NCI-H510A treated with DMSO at 0.1 percent for 48 hours (cell line): Measurements from ENCODE around the gene GOLGA2.

ENCODE experiments used
- DNase-seq: peaks from one replicate; lab custom pipeline; 2025; lab: John Stamatoyannopoulos, UW

Gene GOLGA2, protein sequence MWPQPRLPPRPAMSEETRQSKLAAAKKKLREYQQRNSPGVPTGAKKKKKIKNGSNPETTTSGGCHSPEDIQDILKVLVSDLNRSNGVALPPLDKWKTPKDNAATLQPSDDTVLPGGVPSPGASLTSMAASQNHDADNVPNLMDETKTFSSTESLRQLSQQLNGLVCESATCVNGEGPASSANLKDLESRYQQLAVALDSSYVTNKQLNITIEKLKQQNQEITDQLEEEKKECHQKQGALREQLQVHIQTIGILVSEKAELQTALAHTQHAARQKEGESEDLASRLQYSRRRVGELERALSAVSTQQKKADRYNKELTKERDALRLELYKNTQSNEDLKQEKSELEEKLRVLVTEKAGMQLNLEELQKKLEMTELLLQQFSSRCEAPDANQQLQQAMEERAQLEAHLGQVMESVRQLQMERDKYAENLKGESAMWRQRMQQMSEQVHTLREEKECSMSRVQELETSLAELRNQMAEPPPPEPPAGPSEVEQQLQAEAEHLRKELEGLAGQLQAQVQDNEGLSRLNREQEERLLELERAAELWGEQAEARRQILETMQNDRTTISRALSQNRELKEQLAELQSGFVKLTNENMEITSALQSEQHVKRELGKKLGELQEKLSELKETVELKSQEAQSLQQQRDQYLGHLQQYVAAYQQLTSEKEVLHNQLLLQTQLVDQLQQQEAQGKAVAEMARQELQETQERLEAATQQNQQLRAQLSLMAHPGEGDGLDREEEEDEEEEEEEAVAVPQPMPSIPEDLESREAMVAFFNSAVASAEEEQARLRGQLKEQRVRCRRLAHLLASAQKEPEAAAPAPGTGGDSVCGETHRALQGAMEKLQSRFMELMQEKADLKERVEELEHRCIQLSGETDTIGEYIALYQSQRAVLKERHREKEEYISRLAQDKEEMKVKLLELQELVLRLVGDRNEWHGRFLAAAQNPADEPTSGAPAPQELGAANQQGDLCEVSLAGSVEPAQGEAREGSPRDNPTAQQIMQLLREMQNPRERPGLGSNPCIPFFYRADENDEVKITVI

DNA sequence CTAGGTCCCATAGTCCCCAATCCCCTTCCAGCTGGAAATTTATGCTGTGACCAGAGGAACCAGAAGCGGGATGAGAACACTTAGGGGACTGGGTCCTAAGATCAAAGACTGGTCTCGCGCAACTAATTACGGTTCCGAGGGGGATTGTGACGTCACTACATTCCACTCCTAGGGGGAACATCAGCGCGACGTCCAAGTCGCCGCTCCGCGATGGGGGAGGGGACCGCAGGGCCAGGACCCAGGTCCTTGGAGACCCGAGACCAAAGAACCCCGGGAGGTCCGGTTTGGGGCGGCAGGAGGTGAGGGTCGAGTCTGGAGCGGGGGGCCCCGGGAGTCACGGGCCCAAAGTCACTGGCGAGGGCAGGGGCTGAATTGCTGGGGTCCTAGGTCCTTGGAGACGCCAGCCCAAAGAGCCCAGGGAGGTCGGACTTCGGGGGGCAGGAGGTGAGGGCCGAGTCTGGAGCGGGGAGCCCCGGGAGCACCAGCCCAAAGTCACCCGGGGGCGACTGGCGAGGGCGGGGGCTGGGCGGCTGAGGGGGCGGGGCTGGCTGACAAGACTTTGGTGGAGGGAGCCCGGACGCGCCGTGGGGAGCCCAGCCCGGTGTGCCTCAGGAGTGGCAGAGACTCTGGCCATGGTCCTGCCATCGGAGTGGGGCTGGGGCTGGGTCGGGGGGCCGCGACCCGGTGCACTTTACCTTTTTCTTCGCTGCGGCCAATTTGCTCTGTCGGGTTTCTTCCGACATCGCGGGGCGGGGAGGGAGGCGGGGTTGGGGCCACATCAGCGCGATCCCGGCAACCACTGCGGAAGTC, at the start of gene GOLGA2:
Gene GOLGA2, minus strand, starts transcription at position 810 of the 810 bp plus-strand sequence. Its CDS starts 31 bp downstream, at position 779.
- no peak for DNase-seq

DNA sequence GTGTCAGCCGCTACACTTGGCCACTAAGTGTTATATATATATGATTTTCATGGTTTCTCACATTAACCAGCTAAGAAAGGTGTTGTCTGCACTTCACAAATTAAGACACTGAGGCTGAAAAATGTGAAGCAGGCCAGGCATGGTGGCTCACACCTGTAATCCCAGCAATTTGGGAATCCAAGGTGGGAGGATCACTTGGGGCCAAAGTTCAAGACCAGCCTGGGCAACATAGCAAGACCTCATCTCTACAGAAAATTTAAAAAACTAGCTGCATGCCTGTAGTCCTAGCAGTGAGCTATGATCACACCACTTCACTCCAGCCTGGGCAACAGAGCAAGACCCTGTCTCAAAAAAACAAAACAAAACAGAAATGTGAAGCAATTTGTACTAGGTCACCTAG, 48.6 kb upstream of the GOLGA2 start:
- DNase-seq, result no peak

DNA sequence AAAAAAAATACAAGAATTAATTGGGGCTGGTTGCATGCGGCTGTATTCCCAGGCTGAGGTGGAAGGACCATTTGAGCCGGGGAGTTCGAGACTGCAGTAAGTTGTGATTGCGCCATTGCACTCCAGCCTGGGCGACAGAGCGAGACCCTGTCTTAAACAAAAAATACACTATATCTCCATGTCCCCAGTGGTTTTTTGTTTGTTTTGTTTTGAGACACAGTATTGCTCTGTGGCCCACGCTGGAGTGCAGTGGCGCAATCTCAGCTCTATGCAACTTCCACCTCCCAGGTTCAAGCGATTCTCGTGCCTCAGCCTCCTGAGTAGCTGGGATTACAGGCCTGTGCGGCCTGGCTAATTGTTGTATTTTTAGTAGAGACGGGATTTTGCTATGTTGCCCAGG, 48.0 kb upstream of the GOLGA2 start:
- DNase-seq, result no peak

DNA sequence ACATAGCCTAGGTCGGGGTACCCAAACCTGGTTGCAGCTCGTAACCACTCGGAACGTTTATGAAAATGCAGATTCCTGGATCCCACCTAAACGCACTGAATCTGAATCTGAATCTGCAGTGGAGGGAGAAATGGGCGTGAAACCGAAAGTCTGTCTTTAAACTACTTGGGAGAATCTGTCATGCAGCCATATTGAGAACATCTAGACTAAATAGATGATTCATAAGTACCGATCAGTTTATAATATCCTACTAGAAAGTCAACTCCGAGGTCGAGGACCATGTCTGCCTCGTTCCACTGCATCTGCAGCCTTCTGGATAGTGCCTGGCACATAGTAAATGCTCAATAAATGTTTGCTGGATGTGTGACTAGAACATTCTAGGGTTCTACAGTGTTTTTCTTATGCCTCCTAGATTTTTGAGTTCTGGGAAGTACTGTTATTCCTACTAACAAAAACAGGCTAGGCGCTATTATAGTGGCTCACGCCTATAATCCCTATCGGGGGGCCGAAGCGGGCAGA, 47.5 kb upstream of the GOLGA2 start:
- DNase-seq, result no peak

DNA sequence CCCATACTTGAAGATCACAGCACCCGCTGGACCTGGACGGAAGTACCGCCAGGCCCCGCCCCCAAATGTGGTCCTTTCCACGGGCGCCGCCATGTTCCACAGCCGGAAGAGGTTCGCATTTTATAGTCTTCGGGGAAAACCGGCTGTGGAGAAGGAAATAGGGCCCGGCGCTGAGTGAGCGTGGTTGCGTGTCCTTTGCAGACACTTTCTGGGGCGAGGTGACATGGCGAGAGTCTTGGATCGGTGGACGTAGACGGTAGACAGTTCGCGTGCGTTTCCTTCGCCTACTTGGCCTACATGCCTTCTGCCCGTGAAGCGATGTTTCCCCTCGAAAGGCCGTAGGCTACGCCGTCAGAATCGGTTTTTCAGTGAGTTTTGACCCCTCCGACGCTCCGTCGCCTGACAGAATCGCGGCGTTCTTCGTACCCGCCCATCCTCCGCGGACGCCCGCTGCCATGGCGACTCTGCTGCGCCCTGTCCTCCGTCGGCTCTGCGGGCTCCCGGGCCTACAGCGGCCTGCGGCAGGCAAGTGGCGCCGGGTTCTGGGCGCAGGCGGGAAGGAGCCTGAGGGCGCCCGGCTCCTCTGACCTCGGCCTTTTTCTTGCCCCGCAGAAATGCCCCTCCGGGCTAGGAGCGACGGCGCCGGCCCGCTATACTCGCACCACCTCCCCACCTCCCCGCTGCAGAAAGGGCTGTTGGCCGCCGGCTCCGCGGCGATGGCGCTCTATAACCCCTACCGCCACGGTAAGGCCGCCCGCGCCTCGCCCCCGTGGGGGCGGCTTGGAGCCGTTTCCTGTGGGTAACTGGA, 46.8 kb upstream of the GOLGA2 start, which contains the start of the genes COQ4 and TRUB2:
Gene COQ4, plus strand, starts transcription at position 436 of the 808 bp plus-strand sequence. Its CDS starts 20 bp downstream, at position 456.
Gene TRUB2, minus strand, starts transcription at position 44 of the 808 bp plus-strand sequence. Its CDS starts 39 bp downstream, at position 5.
- DNase-seq, result peak; percentile 96

DNA sequence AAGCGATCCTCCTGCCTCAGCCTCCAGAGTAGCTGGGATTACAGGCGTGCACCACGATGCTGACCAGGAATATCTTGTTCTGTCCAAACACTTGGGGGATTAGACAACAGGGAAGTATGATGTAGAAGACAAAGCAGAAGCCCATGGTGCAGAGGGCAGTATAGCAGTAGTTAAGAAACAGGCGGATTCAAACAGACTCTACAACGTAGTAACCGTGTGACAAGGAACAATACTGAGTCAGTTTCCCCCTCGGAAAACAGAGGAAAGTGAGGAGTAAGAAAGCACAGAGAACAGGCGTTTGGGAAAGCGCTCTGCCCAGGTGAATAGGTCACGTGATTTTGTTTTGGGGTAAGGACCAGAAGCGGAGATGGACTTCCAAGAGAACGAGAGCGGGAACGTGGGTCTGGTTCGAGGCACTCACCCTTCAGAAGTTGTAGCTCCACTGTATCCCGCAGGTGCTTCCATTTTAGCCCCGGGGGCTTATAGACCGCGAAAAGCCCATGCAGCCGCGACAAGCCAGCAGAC, 46.1 kb upstream of the GOLGA2 start:
- peak; percentile 87 for DNase-seq

DNA sequence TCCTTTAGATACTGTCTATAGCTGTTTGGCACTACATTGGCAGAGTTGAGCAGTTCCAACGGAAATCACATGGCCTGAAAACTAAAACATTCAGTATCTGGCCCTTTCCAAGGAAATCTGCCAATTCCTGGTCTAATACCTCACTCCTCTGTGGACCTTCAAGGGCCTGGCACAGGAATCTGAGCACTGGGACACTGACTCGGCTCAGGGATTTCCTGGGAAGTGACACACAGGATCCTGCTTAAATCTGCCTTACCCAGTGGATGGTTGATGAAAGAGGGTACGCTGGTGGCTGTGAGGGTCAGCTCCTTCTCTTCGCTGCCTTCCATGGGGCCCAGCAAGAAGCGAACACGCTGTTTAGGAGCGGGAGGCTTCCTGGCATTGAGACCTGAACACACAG, 45.5 kb upstream of the GOLGA2 start:
- no peak for DNase-seq

DNA sequence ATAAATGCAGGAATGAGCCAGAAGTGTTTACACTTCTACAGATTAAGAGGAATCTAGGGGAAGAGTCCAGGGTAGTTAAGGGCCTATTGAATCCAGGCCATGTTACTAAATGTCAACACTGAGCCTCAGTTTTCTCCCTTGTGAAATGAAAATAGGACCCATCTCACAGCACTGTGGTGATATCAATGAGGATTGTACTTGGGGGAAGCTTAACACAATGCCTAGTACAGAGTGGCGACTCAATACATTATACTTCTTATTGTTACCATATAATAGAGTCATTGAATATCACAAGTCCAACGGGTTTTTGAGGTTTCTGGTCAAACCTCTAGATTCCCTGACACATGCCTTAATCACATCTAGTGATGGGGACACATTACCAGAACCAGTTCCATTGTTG, 41.8 kb upstream of the GOLGA2 start:
- no peak for DNase-seq

DNA sequence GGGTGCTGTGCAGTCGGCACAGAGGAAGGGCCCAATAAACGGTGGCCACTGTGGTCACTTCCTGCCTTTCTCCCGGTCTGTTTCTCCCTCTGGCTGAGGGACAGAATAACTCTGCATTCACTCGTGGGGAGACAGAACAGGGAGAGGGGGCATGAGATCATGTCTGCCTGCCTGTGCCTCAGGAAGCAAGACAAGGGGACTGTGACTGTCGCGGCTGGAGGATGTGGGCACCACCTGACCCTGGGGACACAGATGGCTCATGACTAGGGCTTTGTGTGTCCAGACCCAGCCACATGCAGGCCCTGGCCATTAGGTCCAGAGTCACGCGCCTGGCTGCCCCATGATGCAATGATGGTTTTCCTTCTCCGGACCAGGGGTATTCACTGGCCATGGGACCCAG, 40.6 kb upstream of the GOLGA2 start:
- DNase-seq, result no peak

DNA sequence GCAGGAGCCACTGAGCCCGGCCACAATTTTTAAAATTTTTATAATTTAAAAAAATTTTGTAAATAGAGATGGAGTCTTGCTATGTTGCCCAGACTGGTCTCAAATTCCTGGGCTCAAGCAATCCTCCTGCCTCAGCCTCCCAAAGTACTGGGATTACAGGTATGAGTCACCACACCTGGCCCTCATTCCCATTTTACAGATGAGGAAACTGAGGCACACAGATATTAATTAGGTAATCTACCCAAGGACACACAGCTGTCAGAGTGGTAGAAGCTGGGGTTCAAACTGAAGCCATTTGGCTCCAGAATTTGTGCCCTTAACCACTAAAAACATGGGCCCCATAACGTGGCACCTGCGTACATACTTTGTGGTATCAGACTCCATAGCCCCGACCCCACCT, 38.9 kb upstream of the GOLGA2 start:
- no peak for DNase-seq

DNA sequence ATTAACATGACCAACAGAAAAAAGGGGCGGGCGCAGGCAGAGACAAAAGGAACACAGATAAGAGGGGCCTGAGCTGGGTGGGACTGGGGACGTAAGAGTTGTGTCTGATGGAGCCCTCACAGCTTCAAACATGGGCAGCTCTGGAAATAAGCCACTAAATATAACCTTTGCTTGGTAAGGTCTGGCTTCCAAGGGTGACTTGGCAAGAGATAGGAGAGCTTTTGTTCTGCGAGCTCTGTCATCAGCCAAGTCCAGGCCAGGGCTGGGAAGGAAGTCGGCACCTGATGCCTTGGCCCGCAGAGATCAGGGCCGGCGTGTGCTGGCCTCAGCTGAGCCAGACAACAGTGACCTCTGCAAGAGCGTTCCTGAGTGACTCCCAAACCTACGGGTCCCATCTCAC, 34.7 kb upstream of the GOLGA2 start:
- DNase-seq, result no peak

DNA sequence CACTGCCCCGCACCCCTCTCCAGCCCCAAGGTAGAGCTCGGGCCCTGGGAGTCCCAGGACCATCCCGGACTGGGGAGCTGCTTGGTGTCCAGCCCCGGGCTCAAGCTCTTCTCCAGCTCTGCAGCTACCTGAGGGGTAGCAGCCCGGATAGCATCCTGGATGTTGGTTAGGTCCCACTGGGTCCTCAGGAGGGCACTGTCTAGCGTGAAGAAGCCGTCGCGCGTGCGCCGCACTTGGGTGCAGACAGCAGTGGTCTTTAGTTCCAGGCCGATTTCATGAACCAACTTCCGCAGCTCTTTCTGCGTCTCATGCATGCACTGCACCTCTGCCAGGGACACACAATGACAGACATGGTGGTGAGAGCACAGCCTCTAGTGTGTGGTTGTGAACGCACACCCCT, 33.7 kb upstream of the GOLGA2 start:
- no peak for DNase-seq

DNA sequence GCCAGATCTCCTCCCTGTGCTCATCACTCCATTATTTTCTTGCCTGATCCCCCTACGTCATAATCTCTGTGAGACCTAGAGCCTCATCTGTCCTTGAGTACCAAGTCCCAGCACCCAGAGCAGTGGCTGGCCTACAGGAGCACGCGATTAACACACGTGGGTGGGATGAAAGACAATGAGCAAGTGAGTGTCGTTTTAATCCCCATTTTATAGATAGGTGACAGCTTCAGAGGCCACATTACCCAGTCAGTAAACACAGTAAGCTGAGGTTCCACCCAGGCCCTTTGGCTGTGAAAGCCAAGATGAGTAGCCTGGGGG, 29.1 kb upstream of the GOLGA2 start:
- DNase-seq, result no peak

DNA sequence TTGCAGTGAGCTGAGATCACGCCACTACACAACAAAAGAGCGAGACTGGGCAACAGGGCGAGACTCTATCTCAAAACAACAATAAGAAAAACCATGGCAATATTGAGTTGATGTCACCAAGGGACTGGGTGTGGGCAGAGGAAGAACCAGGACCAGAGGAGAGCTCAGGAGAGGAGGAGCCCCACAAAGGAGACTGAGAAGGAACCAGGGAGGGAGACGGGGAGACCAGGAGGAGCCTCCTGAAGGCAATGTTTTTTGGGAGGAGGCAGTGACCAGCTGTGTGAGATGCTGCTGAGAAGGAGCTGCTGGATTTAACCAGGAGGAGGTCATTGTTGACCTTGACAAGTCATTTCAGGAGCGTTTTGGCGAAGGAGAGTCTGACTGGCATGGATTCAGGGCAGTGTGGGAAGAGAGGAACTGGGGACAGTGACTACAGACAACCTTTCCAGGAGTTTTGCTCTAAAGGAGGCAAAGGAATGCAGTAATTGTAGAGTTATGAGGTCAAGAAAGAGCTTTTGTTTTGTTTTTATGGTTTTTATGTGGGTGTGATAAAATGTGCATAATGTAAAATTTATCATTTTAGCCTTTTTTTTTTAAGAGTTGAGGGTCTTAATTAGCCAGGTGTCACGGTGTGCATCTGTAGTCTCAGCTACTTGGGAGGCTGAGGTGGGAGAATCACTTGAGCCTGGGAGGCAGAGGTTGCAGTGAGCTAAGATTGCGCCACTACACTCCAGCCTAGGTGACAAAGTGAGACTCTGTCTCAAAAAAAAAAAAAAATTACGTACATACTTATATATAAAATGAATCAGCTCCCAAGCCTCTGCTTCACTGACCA, 28.5 kb upstream of the GOLGA2 start:
- no peak for DNase-seq

DNA sequence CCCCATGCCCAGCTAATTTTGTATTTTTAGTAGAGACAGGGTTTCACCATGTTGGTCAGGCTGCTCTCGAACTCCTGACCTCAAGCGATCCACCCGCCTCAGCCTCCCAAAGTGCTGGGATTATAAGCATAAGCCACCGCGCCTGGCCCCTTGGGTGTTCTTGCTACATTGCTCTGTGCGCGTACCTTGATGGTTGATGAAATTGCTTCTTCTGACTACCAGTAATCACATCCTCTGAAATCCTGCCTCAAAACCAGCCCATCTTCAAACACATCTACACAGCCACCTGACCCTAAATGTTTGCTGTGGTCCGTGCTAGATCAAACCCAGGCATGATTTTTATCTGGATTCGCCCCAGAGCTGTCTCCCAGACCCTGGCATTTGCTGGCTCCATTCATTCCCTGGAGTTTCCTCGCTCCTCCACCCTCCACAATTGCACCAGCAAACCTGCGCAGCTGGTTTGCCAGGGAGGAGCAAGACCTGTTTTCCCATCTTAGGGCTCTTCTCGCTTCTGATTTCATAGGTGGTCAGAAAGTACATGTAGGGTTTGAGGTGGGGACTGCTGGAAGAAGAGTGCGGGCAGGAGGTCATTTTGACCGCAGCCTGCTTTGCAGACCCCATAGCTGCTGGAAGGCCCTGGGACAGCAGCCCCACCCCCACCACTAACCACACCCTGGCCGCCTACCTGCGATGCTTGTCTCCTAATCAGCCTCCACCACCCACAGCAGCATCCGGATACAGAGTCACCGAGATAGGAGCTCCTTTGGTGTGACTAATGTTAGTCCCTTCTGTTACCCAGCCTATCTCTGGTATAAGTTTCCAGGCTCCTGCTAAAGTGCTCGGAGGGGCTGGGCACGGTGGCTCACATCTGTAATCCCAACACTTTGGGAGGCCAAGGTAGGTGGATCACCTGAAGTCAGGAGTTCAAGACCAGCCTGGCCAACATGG, 23.0 kb upstream of the GOLGA2 start:
- DNase-seq, result no peak

DNA sequence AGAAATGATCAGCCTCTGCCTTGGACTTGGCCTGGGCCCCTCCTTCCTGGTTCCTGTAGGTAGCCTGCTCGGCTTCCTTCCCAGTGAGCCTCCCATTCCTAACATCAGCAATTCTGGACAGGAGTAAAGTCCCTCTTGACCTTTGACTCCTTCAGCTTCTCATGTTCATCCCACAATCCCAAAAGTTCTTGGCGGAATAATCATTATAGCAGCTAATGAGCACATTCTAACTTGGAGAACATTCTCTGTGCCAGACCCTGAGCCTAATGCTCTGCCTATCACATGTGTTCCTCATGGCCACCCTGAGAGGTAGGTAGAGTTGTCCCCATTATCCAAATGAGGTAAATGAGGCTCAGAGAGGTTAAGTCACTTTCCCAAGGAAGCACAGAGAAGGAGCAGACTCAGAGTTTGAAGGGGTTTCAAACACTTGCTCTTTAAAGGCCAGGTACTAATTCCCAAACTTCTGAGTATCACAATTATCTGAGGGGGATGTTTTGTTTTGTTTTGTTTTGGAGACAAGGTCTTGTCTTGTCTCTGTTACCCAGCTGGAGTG, 21.5 kb upstream of the GOLGA2 start:
- DNase-seq, result no peak

DNA sequence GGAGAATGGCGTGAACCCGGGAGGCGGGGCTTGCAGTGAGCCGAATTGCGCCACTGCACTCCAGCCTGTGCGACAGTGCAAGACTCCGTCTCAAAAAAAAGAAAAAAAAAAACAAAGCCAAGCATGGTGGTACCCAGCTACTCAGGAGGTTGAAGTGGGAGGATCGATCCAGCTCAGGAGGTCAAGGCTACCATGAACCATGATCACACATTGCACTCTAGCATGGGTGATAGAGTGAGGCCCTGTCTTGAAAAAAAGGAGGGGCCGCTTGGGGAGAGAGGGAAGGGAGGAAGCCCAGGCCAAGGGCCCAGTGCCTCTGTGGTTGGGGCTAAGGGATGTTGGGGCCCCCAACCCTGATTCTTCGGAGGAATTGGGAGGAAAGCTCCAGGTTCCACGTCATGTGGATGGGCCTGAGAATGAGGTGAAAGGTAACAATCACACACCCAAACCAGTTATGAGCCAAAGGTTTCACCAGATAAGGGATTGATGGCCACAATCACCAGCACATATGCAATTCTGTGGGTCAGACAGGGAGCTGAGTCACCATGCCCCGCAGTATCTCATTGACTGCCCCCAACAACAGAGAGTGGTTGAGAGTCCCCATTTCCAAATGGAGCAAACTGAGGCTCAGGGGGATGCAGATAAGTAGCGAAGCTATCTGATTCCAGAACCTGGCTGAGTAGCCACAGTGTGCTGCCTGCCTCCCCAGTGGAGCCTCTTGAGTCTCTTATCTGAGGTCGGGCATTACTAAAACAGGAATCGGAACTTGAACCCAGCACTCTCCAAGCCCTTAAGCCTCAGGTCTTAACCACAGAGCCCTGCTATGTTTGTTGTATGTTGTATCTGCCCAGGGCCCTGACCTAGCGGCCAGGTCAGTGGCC, 20.8 kb upstream of the GOLGA2 start:
- DNase-seq, result no peak
